Measurements from ENCODE around the gene MYH9. TPM values are rescaled to one million over a fixed set of nuclear protein-coding genes. Genes with fewer than 3 reads are reported as not detected.

The MYH9 gene
- total RNA-seq, 1 donor from 2014 or later: 889 TPM

GRCh38 chr22:36236388-36237319 is 151.1 kb downstream of the MYH9 start:
- intact Hi-C loops (cut with micrococcal nuclease): loop anchor here (5.0 kb wide), 1 partner anchor 541 kb away; the partner anchor contains the start of gene IFT27

GRCh38 chr22:36235585-36235984 is 152.2 kb downstream of the MYH9 start:
- intact Hi-C loops (cut with micrococcal nuclease): loop anchor here (5.0 kb wide), 1 partner anchor 542 kb away; the partner anchor contains the start of gene IFT27

GRCh38 chr22:36234919-36235318 is 152.8 kb downstream of the MYH9 start:
- intact Hi-C loops (cut with micrococcal nuclease): loop anchor here (5.0 kb wide), 1 partner anchor 542 kb away; the partner anchor contains the start of gene IFT27

GRCh38 chr22:36234213-36234612 is 153.6 kb downstream of the MYH9 start:
- intact Hi-C loops (cut with micrococcal nuclease): no loop called here

- intact Hi-C loops (cut with micrococcal nuclease): loop anchor here (1.0 kb wide), 1 partner anchor 64 kb away; no protein-coding TSS in a partner anchor
These were observed 154.0 kb downstream of the MYH9 start for GRCh38 chr22:36233796-36234195.

- intact Hi-C loops (cut with micrococcal nuclease): loop anchor here (1.0 kb wide), 1 partner anchor 64 kb away; no protein-coding TSS in a partner anchor
These were observed 154.9 kb downstream of the MYH9 start for GRCh38 chr22:36232715-36233401.

Other genes starting within 250 kb of the MYH9 start
- gene APOL3, start 227.2 kb downstream of the MYH9 start, total RNA-seq: 221 and 234 TPM in 2 replicates
- gene APOL4, start 186.2 kb downstream of the MYH9 start, total RNA-seq: 0.56 and 0.73 TPM in 2 replicates
- 128 and 140 TPM in 2 replicates for gene APOL2, start 148.4 kb downstream of the MYH9 start, total RNA-seq
- 91.0 and 105 TPM in 2 replicates for gene APOL1, start 134.8 kb downstream of the MYH9 start, total RNA-seq
- gene TXN2, start 93.7 kb upstream of the MYH9 start, total RNA-seq: 67.3 and 67.6 TPM in 2 replicates
- gene FOXRED2, start 119.1 kb upstream of the MYH9 start, total RNA-seq: 11.7 and 12.0 TPM in 2 replicates
- gene EIF3D, start 141.2 kb upstream of the MYH9 start, total RNA-seq: 198 and 201 TPM in 2 replicates

Measured in T-helper 1 cell treated with Interleukin-12 subunit alpha and Interleukin-12 subunit beta and Interleukin-4 antibody, amounts not matched to agents 30 ng/mL and 1 ng/mL, for 36 hours (primary cell).